Astrocyte of the cerebellum (primary cell): ENCODE data around the gene HSPA1B.
"Not testable (repeated sequence)": the region's sequence is repeated elsewhere in the genome, so short reads cannot be mapped to it uniquely, and the experiment has no call there.

Experiments used
- DNase-seq: peaks from one replicate; pipeline ENCODE4 v3.0.0-alpha.2; 2011; ENCODE audit warnings: low read depth
- H3K4me3 ChIP-seq: 2 replicates; pipeline ENCODE4 v1.5.1; 2011; ENCODE audit warnings: mild to moderate bottlenecking, low read depth, low read length, moderate library complexity
- in situ Hi-C: cut with HindIII; loops from 2 replicates; pipeline ENCODE4 v1.10.0; 2017; ENCODE audit warnings: low sequenced_read_pairs
- TF ChIP-seq, protein P1 (sequence below): IDR thresholded peaks from 2 replicates; pipeline ENCODE4 v1.5.1; 2012; ENCODE audit warnings: low read length, low read depth, moderate library complexity, mild to moderate bottlenecking; ENCODE audit errors: missing control alignments

Gene HSPA1B

GRCh38 chr6:31831350-31832215 lies 4.0 kb downstream of the HSPA1B start:
- DNase-seq = no peak
- TF ChIP-seq, protein P1, sequence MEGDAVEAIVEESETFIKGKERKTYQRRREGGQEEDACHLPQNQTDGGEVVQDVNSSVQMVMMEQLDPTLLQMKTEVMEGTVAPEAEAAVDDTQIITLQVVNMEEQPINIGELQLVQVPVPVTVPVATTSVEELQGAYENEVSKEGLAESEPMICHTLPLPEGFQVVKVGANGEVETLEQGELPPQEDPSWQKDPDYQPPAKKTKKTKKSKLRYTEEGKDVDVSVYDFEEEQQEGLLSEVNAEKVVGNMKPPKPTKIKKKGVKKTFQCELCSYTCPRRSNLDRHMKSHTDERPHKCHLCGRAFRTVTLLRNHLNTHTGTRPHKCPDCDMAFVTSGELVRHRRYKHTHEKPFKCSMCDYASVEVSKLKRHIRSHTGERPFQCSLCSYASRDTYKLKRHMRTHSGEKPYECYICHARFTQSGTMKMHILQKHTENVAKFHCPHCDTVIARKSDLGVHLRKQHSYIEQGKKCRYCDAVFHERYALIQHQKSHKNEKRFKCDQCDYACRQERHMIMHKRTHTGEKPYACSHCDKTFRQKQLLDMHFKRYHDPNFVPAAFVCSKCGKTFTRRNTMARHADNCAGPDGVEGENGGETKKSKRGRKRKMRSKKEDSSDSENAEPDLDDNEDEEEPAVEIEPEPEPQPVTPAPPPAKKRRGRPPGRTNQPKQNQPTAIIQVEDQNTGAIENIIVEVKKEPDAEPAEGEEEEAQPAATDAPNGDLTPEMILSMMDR = no peak
- in situ Hi-C loops = no loop called here
- H3K4me3 ChIP-seq = peak overlapping the region; percentile 56

GRCh38 chr6:31834367-31835250 lies 7.1 kb downstream of the HSPA1B start:
- peak; percentile 51 for DNase-seq
- TF ChIP-seq, protein P1 = no peak
- in situ Hi-C loops = no loop called here
- peak overlapping the region; percentile 78 for H3K4me3 ChIP-seq

DNA sequence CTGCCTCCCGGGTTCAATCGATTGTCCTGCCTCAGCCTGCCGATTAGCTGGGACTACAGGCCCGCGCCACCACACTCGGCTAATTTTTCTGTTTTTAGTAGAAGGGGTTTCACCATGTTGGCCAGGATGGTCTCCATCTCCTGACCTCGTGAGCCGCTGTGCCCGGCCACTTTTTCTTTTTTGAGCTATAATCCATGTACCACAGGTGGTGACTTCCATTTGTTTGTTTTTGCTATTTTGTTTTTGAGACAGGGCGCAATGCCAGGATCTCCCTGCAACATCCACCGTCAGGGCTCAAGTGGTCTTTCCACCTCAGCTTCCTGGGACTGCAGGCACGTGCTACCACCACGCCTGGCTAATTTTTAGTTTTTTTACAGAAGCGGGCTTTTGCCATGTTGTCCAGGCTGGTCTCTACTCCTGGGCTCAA lies 8.5 kb downstream of the HSPA1B start:
- in situ Hi-C loops = no loop called here
- TF ChIP-seq, protein P1 = no peak

DNA sequence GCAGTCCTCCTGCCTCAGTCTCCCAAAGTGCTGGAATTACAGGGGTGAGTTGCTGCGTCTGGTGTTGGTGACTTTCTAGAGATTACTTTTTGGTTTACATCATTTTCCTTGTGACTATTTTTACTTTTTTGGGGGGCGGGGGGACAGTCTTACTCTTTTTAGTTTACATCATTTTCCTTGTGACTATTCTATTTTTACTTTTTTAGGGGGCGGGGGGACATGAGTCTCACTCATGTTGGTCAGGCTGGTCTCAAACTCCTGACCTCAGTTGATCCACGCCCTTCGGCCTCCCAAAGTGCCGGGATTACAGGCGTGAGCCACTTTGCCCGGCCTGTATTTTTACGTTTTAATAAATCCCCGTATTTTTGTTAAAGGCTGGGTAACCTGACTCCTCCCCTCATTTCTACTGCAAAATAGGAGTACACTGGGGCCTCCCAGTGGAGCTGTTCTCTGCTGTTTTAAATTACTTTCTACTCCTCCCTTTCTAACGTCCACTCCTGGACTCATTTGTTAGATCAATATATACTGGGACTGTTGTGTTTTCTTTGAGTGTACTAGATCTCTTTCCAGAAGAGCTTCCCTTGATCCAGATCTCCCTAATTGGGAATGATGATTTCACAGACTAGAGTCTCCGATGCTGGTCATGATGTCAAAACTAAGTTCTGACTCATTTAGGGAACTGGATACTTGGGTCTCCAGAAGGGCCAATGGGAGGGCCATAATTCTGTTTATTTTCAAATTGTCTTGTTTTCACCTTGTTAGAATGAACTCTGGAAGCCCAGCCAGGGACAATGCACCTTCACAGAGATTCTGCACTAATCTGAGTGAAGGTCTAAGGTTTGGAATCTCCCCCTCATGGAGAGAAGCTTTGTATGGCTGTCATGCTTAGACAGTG lies 9.2 kb downstream of the HSPA1B start:
- peak overlapping the region; percentile 78 for H3K4me3 ChIP-seq
- in situ Hi-C loops = no loop called here
- no peak for DNase-seq
- TF ChIP-seq, protein P1 = no peak

More for the DNA sequence above, 8.5 kb downstream of the HSPA1B start:
- peak overlapping the region; percentile 78 for H3K4me3 ChIP-seq
- DNase-seq = no peak

GRCh38 chr6:31837369-31838113 lies 10.0 kb downstream of the HSPA1B start:
- DNase-seq = no peak
- H3K4me3 ChIP-seq = peak overlapping the region; percentile 78
- TF ChIP-seq, protein P1 = no peak
- in situ Hi-C loops = no loop called here

- DNase-seq, in situ Hi-C loops: not testable (repeated sequence)
- peak overlapping the region; percentile 78 for H3K4me3 ChIP-seq
These were observed 10.6 kb downstream of the HSPA1B start for GRCh38 chr6:31838114-31838553.
